Mucosa of stomach (tissue), 1 donor: ENCODE results near the gene TREM2.
"Not testable (repeated sequence)": the region's sequence is repeated elsewhere in the genome, so short reads cannot be mapped to it uniquely, and the experiment has no call there.

Experiments
- H3K27me3 ChIP-seq: one replicate; pipeline ENCODE4 v1.7.0; 2013; ENCODE audit warnings: mild to moderate bottlenecking, low read length; ENCODE audit not compliant: control insufficient read depth, insufficient read depth
- H3K36me3 ChIP-seq: one replicate; pipeline ENCODE4 v1.7.0; 2013; ENCODE audit warnings: low read length; ENCODE audit not compliant: control insufficient read depth, insufficient read depth
- H3K4me1 ChIP-seq: one replicate; pipeline ENCODE4 v1.7.0; 2013; ENCODE audit warnings: mild to moderate bottlenecking, low read length; ENCODE audit not compliant: control insufficient read depth, insufficient read depth
- H3K4me3 ChIP-seq: one replicate; pipeline ENCODE4 v1.7.0; 2013; ENCODE audit warnings: low read length
- H3K9ac ChIP-seq: one replicate; pipeline ENCODE4 v1.7.0; 2013; ENCODE audit warnings: mild to moderate bottlenecking, low read length, moderate library complexity
- H3K9me3 ChIP-seq: one replicate; pipeline ENCODE4 v1.7.0; 2013; ENCODE audit warnings: mild to moderate bottlenecking, low read length, moderate library complexity; ENCODE audit not compliant: control insufficient read depth
- donor health status: Pancreatic carcinoma.

Gene TREM2

GRCh38 chr6:41193171-41193734, 30.3 kb upstream of the TREM2 start:
- H3K9me3 ChIP-seq: no peaks in the 10 kb centered on the region
- H3K27me3 ChIP-seq: peaks cover 15% of the 10 kb centered on the region
- H3K4me1 ChIP-seq: no peaks in the 10 kb centered on the region
- H3K9ac ChIP-seq: no peak overlapping the region
- no peaks in the 10 kb centered on the region for H3K36me3 ChIP-seq
- no peak overlapping the region for H3K4me3 ChIP-seq

GRCh38 chr6:41191569-41191968, 28.7 kb upstream of the TREM2 start:
- H3K4me3 ChIP-seq: no peak overlapping the region
- H3K36me3 ChIP-seq: no peaks in the 10 kb centered on the region
- no peaks in the 10 kb centered on the region for H3K4me1 ChIP-seq
- H3K9me3 ChIP-seq: no peaks in the 10 kb centered on the region
- no peak overlapping the region for H3K9ac ChIP-seq
- H3K27me3 ChIP-seq: peaks cover 15% of the 10 kb centered on the region

- H3K4me3 ChIP-seq: no peak overlapping the region
- H3K36me3 ChIP-seq: no peaks in the 10 kb centered on the region
- peaks cover 15% of the 10 kb centered on the region for H3K27me3 ChIP-seq
- H3K9me3 ChIP-seq: no peaks in the 10 kb centered on the region
- H3K9ac ChIP-seq: no peak overlapping the region
- H3K4me1 ChIP-seq: no peaks in the 10 kb centered on the region
Measured at GRCh38 chr6:41190791-41191190, 27.9 kb upstream of the TREM2 start.

GRCh38 chr6:41189967-41190366, 27.1 kb upstream of the TREM2 start:
- no peak overlapping the region for H3K9ac ChIP-seq
- no peak overlapping the region for H3K4me3 ChIP-seq
- H3K4me1 ChIP-seq: no peaks in the 10 kb centered on the region
- H3K36me3 ChIP-seq: no peaks in the 10 kb centered on the region
- no peaks in the 10 kb centered on the region for H3K9me3 ChIP-seq
- peaks cover 15% of the 10 kb centered on the region for H3K27me3 ChIP-seq

GRCh38 chr6:41189046-41189445, 26.1 kb upstream of the TREM2 start:
- not testable (repeated sequence) for H3K4me1 ChIP-seq, H3K9ac ChIP-seq, H3K9me3 ChIP-seq, H3K4me3 ChIP-seq, H3K36me3 ChIP-seq
- H3K27me3 ChIP-seq: peaks cover 15% of the 10 kb centered on the region

GRCh38 chr6:41187924-41188886, 25.3 kb upstream of the TREM2 start:
- H3K4me3 ChIP-seq: no peak overlapping the region
- no peaks in the 10 kb centered on the region for H3K4me1 ChIP-seq
- peaks cover 15% of the 10 kb centered on the region for H3K27me3 ChIP-seq
- H3K9ac ChIP-seq: no peak overlapping the region
- H3K36me3 ChIP-seq: no peaks in the 10 kb centered on the region
- H3K9me3 ChIP-seq: no peaks in the 10 kb centered on the region

- no peaks in the 10 kb centered on the region for H3K36me3 ChIP-seq
- no peak overlapping the region for H3K9ac ChIP-seq
- no peaks in the 10 kb centered on the region for H3K4me1 ChIP-seq
Measured at GRCh38 chr6:41186031-41186562, 23.2 kb upstream of the TREM2 start.

GRCh38 chr6:41184761-41185160, 21.8 kb upstream of the TREM2 start:
- Histone ChIP-seq H3K9ac (no peak overlapping the region), H3K36me3 (no peaks in the 10 kb centered on the region), H3K4me1 (no peaks in the 10 kb centered on the region), H3K9me3 (no peaks in the 10 kb centered on the region), H3K4me3 (no peak overlapping the region), H3K27me3 (peaks cover 3% of the 10 kb centered on the region)

More at GRCh38 chr6:41186031-41186562, 23.2 kb upstream of the TREM2 start:
- no peak overlapping the region for H3K4me3 ChIP-seq
- peaks cover 4% of the 10 kb centered on the region for H3K27me3 ChIP-seq
- no peaks in the 10 kb centered on the region for H3K9me3 ChIP-seq

- Histone ChIP-seq H3K36me3 (no peaks in the 10 kb centered on the region), H3K27me3 (peaks cover 3% of the 10 kb centered on the region), H3K9ac (no peak overlapping the region), H3K4me3 (no peak overlapping the region), H3K9me3 (no peaks in the 10 kb centered on the region), H3K4me1 (no peaks in the 10 kb centered on the region)
Measured at GRCh38 chr6:41182069-41183034, 19.4 kb upstream of the TREM2 start.

GRCh38 chr6:41181566-41181965, 18.6 kb upstream of the TREM2 start:
- H3K9me3 ChIP-seq: no peaks in the 10 kb centered on the region
- H3K9ac ChIP-seq: no peak overlapping the region
- no peaks in the 10 kb centered on the region for H3K4me1 ChIP-seq
- no peaks in the 10 kb centered on the region for H3K36me3 ChIP-seq
- peaks cover 3% of the 10 kb centered on the region for H3K27me3 ChIP-seq
- H3K4me3 ChIP-seq: no peak overlapping the region

GRCh38 chr6:41179163-41179562, 16.2 kb upstream of the TREM2 start:
- Histone ChIP-seq H3K4me3 (no peak overlapping the region), H3K4me1 (no peaks in the 10 kb centered on the region), H3K9ac (no peak overlapping the region), H3K36me3 (no peaks in the 10 kb centered on the region), H3K27me3 (peaks cover 6% of the 10 kb centered on the region), H3K9me3 (no peaks in the 10 kb centered on the region)
